K562 (cell line): ENCODE measurements around the gene PHF24. TPM values are rescaled to one million over a fixed set of nuclear protein-coding genes. Genes with fewer than 3 reads are reported as not detected.

Experiments
- DMBX1 ChIP-seq: fragments of 250-450 bp; sonication (Bioruptor Pico); IDR thresholded peaks from 2 replicates; pipeline ENCODE4 v1.8.0; 2022; ENCODE audit warnings: inconsistent platforms, mild to moderate bottlenecking, moderate library complexity, borderline replicate concordance
- HDAC2 ChIP-seq: fragments of 450-650 bp; IDR thresholded peaks from 2 replicates; pipeline ENCODE4 v1.6.1; 2016; ENCODE audit warnings: mild to moderate bottlenecking
- MAFG ChIP-seq: fragments of 450-650 bp; conservative IDR thresholded peaks from 2 replicates; pipeline ENCODE4 v1.6.1; 2016; ENCODE audit warnings: missing genetic modification characterization, missing compliant biosample characterization
- NFRKB ChIP-seq: fragments of 450-650 bp; IDR thresholded peaks from 2 replicates; pipeline ENCODE4 v1.6.1; 2016; ENCODE audit warnings: low read depth
- SIX5 ChIP-seq, 2 experiments: IDR thresholded peaks; 2 replicates each; pipeline ENCODE4 v1.6.1; 2011; ENCODE audit warnings: low read length in 2 of 2, borderline replicate concordance in 1 of 2, low read depth in 1 of 2, mild to moderate bottlenecking in 1 of 2, moderate library complexity in 1 of 2; ENCODE audit not compliant: insufficient read depth in 1 of 2
- SMARCA4 ChIP-seq: fragments of 450-650 bp; IDR thresholded peaks from 2 replicates; pipeline ENCODE4 v1.6.1; 2016
- polyA plus RNA-seq, 8 experiments: library from polyadenylated mRNA; depleted of rRNA in 4 of 8; stranded (reverse) in 5 of 8; unstranded in 3 of 8; fragments of >200 nt; fragmentation: Nextera tagmentation in 2 of 8; fragmentation: Illumina TruSeq in 1 of 8; extraction: Ambion mirVana in 2 of 8; extraction: Trizol in 1 of 8; gene quantifications; 2 replicates each; pipeline versions ENCODE4 v1.2.1 to v1.2.3, GENCODE V29; 2011 to 2014; ENCODE audit warnings: inconsistent platforms in 1 of 8, missing spikeins in 1 of 8
- total RNA-seq, 7 experiments: library from RNA; depleted of rRNA in 6 of 7; stranded (reverse); fragments of >200 nt in 6 of 7; fragmentation: Illumina TruSeq in 2 of 7; extraction: Trizol in 2 of 7; gene quantifications; 2 replicates each; pipeline versions ENCODE4 v1.2.1 to v1.2.3, GENCODE V29; 2011 to 2021; ENCODE audit warnings: low replicate concordance in 1 of 7
- TF ChIP-seq, protein P1 (sequence below): sonication (generic); formaldehyde crosslinking; IDR thresholded peaks from 2 replicates; pipeline ENCODE4 v1.8.1; 2023; ENCODE audit warnings: missing genetic modification reagents, mild to moderate bottlenecking, borderline replicate concordance
- TF ChIP-seq, protein P2 (sequence below), 3 experiments: fragments of 200-800 bp in 1 of 3; fragments of 250-450 bp in 1 of 3; fragments of 450-650 bp in 1 of 3; sonication (Bioruptor Pico) in 1 of 3; sonication (Bioruptor generic) in 1 of 3; formaldehyde crosslinking in 1 of 3; IDR thresholded peaks; 2 replicates each; pipeline versions ENCODE4 v1.6.1 to v1.8.0; 2016 to 2022; ENCODE audit warnings: mild to moderate bottlenecking in 2 of 3, missing genetic modification characterization in 2 of 3, missing compliant biosample characterization in 1 of 3, moderate library complexity in 1 of 3
- TF ChIP-seq, protein P3 (sequence below): fragments of 250-450 bp; sonication (Bioruptor Pico); IDR thresholded peaks from 2 replicates; pipeline ENCODE4 v1.8.0; 2022; ENCODE audit warnings: moderate library complexity, mild to moderate bottlenecking, inconsistent platforms

The PHF24 gene
- total and polyA plus RNA-seq, 9 of the 15 experiments (the other 6 are each of a cell fraction or from before 2014, with no cell fraction given) = 0.01 TPM; not detected in 7

DNA sequence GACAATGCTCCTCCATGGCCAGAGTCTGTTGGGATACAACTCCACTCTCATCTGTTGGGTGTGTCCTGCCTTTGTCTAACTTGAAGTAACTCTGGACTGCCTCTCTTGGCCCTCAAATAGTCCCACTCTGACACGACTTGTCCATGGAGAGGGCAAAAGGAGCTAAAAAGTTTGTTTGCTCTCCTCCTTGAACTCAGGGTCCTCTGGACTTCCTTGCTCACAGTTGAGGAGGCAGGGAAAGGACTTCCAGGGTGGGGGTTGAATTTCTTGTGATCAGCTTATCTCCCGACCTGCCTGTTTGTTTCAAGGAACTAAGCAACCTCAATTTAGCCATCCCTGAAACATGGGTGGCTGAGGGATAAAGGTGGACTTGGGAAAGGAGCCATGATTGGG, 43.2 kb downstream of the PHF24 start (continued):
- TF ChIP-seq, protein P1, sequence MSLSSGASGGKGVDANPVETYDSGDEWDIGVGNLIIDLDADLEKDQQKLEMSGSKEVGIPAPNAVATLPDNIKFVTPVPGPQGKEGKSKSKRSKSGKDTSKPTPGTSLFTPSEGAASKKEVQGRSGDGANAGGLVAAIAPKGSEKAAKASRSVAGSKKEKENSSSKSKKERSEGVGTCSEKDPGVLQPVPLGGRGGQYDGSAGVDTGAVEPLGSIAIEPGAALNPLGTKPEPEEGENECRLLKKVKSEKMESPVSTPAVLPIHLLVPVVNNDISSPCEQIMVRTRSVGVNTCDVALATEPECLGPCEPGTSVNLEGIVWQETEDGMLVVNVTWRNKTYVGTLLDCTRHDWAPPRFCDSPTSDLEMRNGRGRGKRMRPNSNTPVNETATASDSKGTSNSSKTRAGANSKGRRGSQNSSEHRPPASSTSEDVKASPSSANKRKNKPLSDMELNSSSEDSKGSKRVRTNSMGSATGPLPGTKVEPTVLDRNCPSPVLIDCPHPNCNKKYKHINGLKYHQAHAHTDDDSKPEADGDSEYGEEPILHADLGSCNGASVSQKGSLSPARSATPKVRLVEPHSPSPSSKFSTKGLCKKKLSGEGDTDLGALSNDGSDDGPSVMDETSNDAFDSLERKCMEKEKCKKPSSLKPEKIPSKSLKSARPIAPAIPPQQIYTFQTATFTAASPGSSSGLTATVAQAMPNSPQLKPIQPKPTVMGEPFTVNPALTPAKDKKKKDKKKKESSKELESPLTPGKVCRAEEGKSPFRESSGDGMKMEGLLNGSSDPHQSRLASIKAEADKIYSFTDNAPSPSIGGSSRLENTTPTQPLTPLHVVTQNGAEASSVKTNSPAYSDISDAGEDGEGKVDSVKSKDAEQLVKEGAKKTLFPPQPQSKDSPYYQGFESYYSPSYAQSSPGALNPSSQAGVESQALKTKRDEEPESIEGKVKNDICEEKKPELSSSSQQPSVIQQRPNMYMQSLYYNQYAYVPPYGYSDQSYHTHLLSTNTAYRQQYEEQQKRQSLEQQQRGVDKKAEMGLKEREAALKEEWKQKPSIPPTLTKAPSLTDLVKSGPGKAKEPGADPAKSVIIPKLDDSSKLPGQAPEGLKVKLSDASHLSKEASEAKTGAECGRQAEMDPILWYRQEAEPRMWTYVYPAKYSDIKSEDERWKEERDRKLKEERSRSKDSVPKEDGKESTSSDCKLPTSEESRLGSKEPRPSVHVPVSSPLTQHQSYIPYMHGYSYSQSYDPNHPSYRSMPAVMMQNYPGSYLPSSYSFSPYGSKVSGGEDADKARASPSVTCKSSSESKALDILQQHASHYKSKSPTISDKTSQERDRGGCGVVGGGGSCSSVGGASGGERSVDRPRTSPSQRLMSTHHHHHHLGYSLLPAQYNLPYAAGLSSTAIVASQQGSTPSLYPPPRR (CRISPR knock-in tag) = no peak
- no peak for TF ChIP-seq DMBX1 (CRISPR knock-in tag)
- TF ChIP-seq, protein P2, sequence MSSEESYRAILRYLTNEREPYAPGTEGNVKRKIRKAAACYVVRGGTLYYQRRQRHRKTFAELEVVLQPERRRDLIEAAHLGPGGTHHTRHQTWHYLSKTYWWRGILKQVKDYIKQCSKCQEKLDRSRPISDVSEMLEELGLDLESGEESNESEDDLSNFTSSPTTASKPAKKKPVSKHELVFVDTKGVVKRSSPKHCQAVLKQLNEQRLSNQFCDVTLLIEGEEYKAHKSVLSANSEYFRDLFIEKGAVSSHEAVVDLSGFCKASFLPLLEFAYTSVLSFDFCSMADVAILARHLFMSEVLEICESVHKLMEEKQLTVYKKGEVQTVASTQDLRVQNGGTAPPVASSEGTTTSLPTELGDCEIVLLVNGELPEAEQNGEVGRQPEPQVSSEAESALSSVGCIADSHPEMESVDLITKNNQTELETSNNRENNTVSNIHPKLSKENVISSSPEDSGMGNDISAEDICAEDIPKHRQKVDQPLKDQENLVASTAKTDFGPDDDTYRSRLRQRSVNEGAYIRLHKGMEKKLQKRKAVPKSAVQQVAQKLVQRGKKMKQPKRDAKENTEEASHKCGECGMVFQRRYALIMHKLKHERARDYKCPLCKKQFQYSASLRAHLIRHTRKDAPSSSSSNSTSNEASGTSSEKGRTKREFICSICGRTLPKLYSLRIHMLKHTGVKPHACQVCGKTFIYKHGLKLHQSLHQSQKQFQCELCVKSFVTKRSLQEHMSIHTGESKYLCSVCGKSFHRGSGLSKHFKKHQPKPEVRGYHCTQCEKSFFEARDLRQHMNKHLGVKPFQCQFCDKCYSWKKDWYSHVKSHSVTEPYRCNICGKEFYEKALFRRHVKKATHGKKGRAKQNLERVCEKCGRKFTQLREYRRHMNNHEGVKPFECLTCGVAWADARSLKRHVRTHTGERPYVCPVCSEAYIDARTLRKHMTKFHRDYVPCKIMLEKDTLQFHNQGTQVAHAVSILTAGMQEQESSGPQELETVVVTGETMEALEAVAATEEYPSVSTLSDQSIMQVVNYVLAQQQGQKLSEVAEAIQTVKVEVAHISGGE (CRISPR knock-in tag; IDR thresholded peaks at IDR 0.05) = 0 out of 6 replicates have a peak, but pooled peaks of 1 of the 3 experiments have one; percentile 27
- TF ChIP-seq NFRKB = 0 out of 2 replicates have a peak, but pooled peaks have one; percentile 22
- TF ChIP-seq HDAC2 = no peak
- TF ChIP-seq, protein P3, sequence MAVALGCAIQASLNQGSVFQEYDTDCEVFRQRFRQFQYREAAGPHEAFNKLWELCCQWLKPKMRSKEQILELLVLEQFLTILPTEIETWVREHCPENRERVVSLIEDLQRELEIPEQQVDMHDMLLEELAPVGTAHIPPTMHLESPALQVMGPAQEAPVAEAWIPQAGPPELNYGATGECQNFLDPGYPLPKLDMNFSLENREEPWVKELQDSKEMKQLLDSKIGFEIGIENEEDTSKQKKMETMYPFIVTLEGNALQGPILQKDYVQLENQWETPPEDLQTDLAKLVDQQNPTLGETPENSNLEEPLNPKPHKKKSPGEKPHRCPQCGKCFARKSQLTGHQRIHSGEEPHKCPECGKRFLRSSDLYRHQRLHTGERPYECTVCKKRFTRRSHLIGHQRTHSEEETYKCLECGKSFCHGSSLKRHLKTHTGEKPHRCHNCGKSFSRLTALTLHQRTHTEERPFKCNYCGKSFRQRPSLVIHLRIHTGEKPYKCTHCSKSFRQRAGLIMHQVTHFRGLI (CRISPR knock-in tag) = no peak
- no peak for TF ChIP-seq SIX5 (IDR thresholded peaks at IDR 0.05; ENCODE audit: borderline replicate concordance in 1 of 2, insufficient read depth in 1 of 2, low read depth in 1 of 2, low read length in 2 of 2)
- TF ChIP-seq MAFG (tag) = 0 out of 2 replicates have a peak, but pooled peaks have one; percentile 1
- 0 out of 2 replicates have a peak, but pooled peaks have one; percentile 4 for TF ChIP-seq SMARCA4
